SU-DHL-6 (cell line): Measurements from ENCODE around the gene ZNF664.

Experiments used
- H2AFZ ChIP-seq: fragments of 200-600 bp; sonication (generic); 2 replicates; pipeline ENCODE4 v1.6.1; 2014; ENCODE audit warnings: low read depth, mild to moderate bottlenecking, moderate library complexity, mixed read lengths, antibody characterized with exemption, low read length; ENCODE audit not compliant: severe bottlenecking
- H3F3A ChIP-seq: fragments of 200-600 bp; shearing (Covaris generic); 2 replicates; pipeline ENCODE4 v1.6.0; 2016; ENCODE audit warnings: antibody characterized with exemption, mild to moderate bottlenecking; ENCODE audit not compliant: insufficient read depth
- H3K27ac ChIP-seq: fragments of 200-600 bp; sonication (generic); 2 replicates; pipeline ENCODE4 v1.5.1; 2016; ENCODE audit warnings: low read depth, mild to moderate bottlenecking, low read length, moderate library complexity, mixed read lengths
- H3K27me3 ChIP-seq: fragments of 200-600 bp; sonication (generic), shearing (Covaris generic); 2 replicates; pipeline ENCODE4 v1.6.0; 2014; ENCODE audit warnings: mild to moderate bottlenecking, low read length
- H3K36me3 ChIP-seq: fragments of 200-600 bp; sonication (generic); 2 replicates; pipeline ENCODE4 v1.6.1; 2014; ENCODE audit warnings: mild to moderate bottlenecking, low read length, mixed read lengths
- H3K4me2 ChIP-seq: fragments of 300-600, 200-600 bp; shearing (Covaris generic), sonication (generic); 2 replicates; pipeline ENCODE4 v1.6.0; 2014; ENCODE audit warnings: low read length, low read depth, mild to moderate bottlenecking; ENCODE audit not compliant: poor library complexity, severe bottlenecking
- H3K4me3 ChIP-seq: fragments of 200-600 bp; sonication (generic); 2 replicates; pipeline ENCODE4 v1.5.1; 2014; ENCODE audit warnings: antibody characterized with exemption, low read length, mild to moderate bottlenecking, mixed read lengths; ENCODE audit not compliant: insufficient read depth, poor library complexity, severe bottlenecking
- H3K79me2 ChIP-seq: fragments of 200-600 bp; sonication (generic); 2 replicates; pipeline ENCODE4 v1.6.1; 2014; ENCODE audit warnings: mild to moderate bottlenecking, low read length, moderate library complexity; ENCODE audit not compliant: insufficient read depth
- H3K9ac ChIP-seq: fragments of 200-600 bp; sonication (generic); 2 replicates; pipeline ENCODE4 v1.7.0; 2014; ENCODE audit warnings: mild to moderate bottlenecking, low read length
- H3K9me2 ChIP-seq: fragments of 200-600 bp; sonication (generic); replicated peaks from 2 replicates; pipeline ENCODE4 v1.6.1; 2014; ENCODE audit warnings: low read length; ENCODE audit not compliant: insufficient read depth
- H3K9me3 ChIP-seq: fragments of 200-600 bp; sonication (generic); 2 replicates; pipeline ENCODE4 v1.6.1; 2014; ENCODE audit warnings: low read length, mixed read lengths; ENCODE audit not compliant: insufficient read depth
- H4K20me1 ChIP-seq: fragments of 200-600 bp; sonication (generic); 2 replicates; pipeline ENCODE4 v1.6.1; 2014; ENCODE audit warnings: low read depth, mild to moderate bottlenecking, antibody characterized with exemption, low read length, moderate library complexity, mixed read lengths
- EZH2phosphoT487 ChIP-seq: fragments of 200-600 bp; sonication (generic), shearing (Covaris generic); conservative IDR thresholded peaks from 2 replicates; pipeline ENCODE4 v1.6.1; 2018; ENCODE audit warnings: mild to moderate bottlenecking, antibody characterized with exemption, low read length, moderate library complexity, mixed read lengths
- TF ChIP-seq, protein P1 (sequence below): fragments of 200-600 bp; sonication (generic); IDR thresholded peaks from one replicate; pipeline ENCODE4 v1.5.1; 2017; ENCODE audit warnings: antibody characterized with exemption, mild to moderate bottlenecking, low read length, moderate library complexity; ENCODE audit not compliant: insufficient read depth, poor library complexity, severe bottlenecking

ZNF664 gene

GRCh38 chr12:123950476-123951349, 22.3 kb upstream of the ZNF664 start:
- Histone ChIP-seq H3K36me3 (no peaks in the 10 kb centered on the region), H3K9me2 (no peaks in the 10 kb centered on the region), H3K9ac (no peak overlapping the region)

GRCh38 chr12:123951467-123951866, 21.5 kb upstream of the ZNF664 start:
- Histone ChIP-seq H3K4me2 (no peak overlapping the region), H3K36me3 (no peaks in the 10 kb centered on the region)

More at GRCh38 chr12:123950476-123951349, 22.3 kb upstream of the ZNF664 start:
- H3K27ac ChIP-seq: no peak overlapping the region
- no peak overlapping the region for H3K4me2 ChIP-seq
- H3K4me3 ChIP-seq: no peak overlapping the region
- H3K9me3 ChIP-seq: no peaks in the 10 kb centered on the region
- TF ChIP-seq EZH2phosphoT487: no peak
- TF ChIP-seq, protein P1, sequence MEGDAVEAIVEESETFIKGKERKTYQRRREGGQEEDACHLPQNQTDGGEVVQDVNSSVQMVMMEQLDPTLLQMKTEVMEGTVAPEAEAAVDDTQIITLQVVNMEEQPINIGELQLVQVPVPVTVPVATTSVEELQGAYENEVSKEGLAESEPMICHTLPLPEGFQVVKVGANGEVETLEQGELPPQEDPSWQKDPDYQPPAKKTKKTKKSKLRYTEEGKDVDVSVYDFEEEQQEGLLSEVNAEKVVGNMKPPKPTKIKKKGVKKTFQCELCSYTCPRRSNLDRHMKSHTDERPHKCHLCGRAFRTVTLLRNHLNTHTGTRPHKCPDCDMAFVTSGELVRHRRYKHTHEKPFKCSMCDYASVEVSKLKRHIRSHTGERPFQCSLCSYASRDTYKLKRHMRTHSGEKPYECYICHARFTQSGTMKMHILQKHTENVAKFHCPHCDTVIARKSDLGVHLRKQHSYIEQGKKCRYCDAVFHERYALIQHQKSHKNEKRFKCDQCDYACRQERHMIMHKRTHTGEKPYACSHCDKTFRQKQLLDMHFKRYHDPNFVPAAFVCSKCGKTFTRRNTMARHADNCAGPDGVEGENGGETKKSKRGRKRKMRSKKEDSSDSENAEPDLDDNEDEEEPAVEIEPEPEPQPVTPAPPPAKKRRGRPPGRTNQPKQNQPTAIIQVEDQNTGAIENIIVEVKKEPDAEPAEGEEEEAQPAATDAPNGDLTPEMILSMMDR: no peak
- no peaks in the 10 kb centered on the region for H3K27me3 ChIP-seq
- no peaks in the 10 kb centered on the region for H3K79me2 ChIP-seq
- H4K20me1 ChIP-seq: no peaks in the 10 kb centered on the region
- H3F3A ChIP-seq: no peaks in the 10 kb centered on the region
- no peak overlapping the region for H2AFZ ChIP-seq

DNA sequence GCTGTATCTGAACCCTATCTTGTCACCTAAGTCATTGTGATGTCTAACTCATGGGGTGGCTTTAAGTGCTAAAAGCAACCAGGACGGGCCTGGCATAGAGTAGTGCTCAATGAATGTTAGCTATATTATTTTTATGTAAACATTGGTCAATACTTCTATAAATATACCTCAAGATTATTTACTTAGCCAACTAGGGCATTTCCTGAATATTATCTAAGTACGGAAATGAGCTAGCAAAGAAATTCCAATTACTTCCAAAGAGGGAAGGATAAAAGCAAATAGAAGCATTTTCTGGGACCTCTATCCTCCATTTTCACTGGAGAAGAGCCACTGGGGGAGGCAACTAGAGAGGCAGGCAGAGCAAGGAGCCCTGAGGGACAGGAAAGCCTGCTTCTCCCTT, 21.0 kb upstream of the ZNF664 start:
- no peak overlapping the region for H3K9ac ChIP-seq
- no peaks in the 10 kb centered on the region for H3K36me3 ChIP-seq
- no peaks in the 10 kb centered on the region for H4K20me1 ChIP-seq
- H2AFZ ChIP-seq: no peak overlapping the region
- TF ChIP-seq, protein P1: no peak
- no peaks in the 10 kb centered on the region for H3K79me2 ChIP-seq
- no peaks in the 10 kb centered on the region for H3F3A ChIP-seq
- no peaks in the 10 kb centered on the region for H3K9me3 ChIP-seq
- no peaks in the 10 kb centered on the region for H3K27me3 ChIP-seq
- no peaks in the 10 kb centered on the region for H3K9me2 ChIP-seq
- H3K27ac ChIP-seq: no peak overlapping the region
- no peak overlapping the region for H3K4me2 ChIP-seq
- H3K4me3 ChIP-seq: no peak overlapping the region

More at GRCh38 chr12:123951467-123951866, 21.5 kb upstream of the ZNF664 start:
- H3K79me2 ChIP-seq: no peaks in the 10 kb centered on the region
- no peak overlapping the region for H3K9ac ChIP-seq
- H3F3A ChIP-seq: no peaks in the 10 kb centered on the region
- no peaks in the 10 kb centered on the region for H3K9me3 ChIP-seq
- H4K20me1 ChIP-seq: no peaks in the 10 kb centered on the region
- H3K27me3 ChIP-seq: no peaks in the 10 kb centered on the region
- no peak overlapping the region for H2AFZ ChIP-seq
- no peak for TF ChIP-seq EZH2phosphoT487
- TF ChIP-seq, protein P1: no peak
- H3K4me3 ChIP-seq: no peak overlapping the region
- H3K9me2 ChIP-seq: no peaks in the 10 kb centered on the region
- no peak overlapping the region for H3K27ac ChIP-seq
